T-helper 1 cell treated with Interleukin-12 subunit alpha and Interleukin-12 subunit beta and Interleukin-4 antibody, amounts not matched to agents 30 ng/mL and 1 ng/mL, for 36 hours (primary cell): ENCODE results near the gene CNTF. TPM values are rescaled to one million over a fixed set of nuclear protein-coding genes. Genes with fewer than 3 reads are reported as not detected.

Experiments
- intact Hi-C: fragments of 100-400 bp; cut with micrococcal nuclease; formaldehyde crosslinking; loops from one replicate; pipeline ENCODE4 v1.15.1; 2024
- total RNA-seq: library from RNA; stranded (reverse); gene quantifications from 2 replicates; pipeline ENCODE4 v1.2.3, GENCODE V29; 2022

The CNTF gene
- total RNA-seq = 2.6 and 3.1 TPM in 2 replicates

- intact Hi-C loops = no loop called here
Measured at GRCh38 chr11:58622344-58622743, at the start of gene CNTF. Gene CNTF, plus strand, starts transcription at chr11:58622665. Its CDS starts 88 bp downstream, at chr11:58622753.

GRCh38 chr11:58572906-58573305, 49.6 kb upstream of the CNTF start:
- intact Hi-C loops = loop anchor here (1.0 to 10.0 kb wide), 2 partner anchors 832 to 1182 kb away; partner anchors contain the start of genes SELENOH and STX3

GRCh38 chr11:58573451-58574104, 48.9 kb upstream of the CNTF start:
- intact Hi-C loops = loop anchor here (1.0 to 10.0 kb wide), 4 partner anchors 47 to 1181 kb away; partner anchors contain the start of genes SELENOH and STX3

GRCh38 chr11:58574881-58575280, 47.6 kb upstream of the CNTF start:
- intact Hi-C loops = loop anchor here (2.0 to 10.0 kb wide), 6 partner anchors 46 to 1237 kb away; partner anchors contain the start of genes MRPL16, SLC43A3 and STX3

GRCh38 chr11:58575377-58576020, 47.0 kb upstream of the CNTF start, which contains the start of gene LPXN:
Gene LPXN, minus strand, starts transcription at chr11:58575856. Its CDS starts 84 bp downstream, at chr11:58575772.
- intact Hi-C loops = loop anchor here (1.0 to 10.0 kb wide), 7 partner anchors 45 to 1237 kb away; partner anchors contain the start of genes MRPL16, SLC43A3 and STX3

GRCh38 chr11:58576887-58577471, 45.5 kb upstream of the CNTF start:
- intact Hi-C loops = loop anchor here (1.0 to 10.0 kb wide), 5 partner anchors 98 to 1235 kb away; partner anchors contain the start of genes MRPL16, SLC43A3 and STX3

GRCh38 chr11:58577555-58578135, 44.8 kb upstream of the CNTF start:
- intact Hi-C loops = loop anchor here (1.0 to 10.0 kb wide), 19 partner anchors 52 to 1252 kb away; partner anchors contain the start of genes CLP1, FAM111A, MED19 and MRPL16

GRCh38 chr11:58578136-58578634, 44.3 kb upstream of the CNTF start:
- intact Hi-C loops = loop anchor here (1.0 to 10.0 kb wide), 19 partner anchors 53 to 1253 kb away; partner anchors contain the start of genes CLP1, FAM111A, MED19 and MRPL16

- intact Hi-C loops = loop anchor here (1.0 to 10.0 kb wide), 20 partner anchors 10 to 1253 kb away; partner anchors contain the start of genes CLP1, FAM111A, MED19 and MRPL16
Measured at GRCh38 chr11:58578635-58579191, 43.8 kb upstream of the CNTF start, which contains the start of gene ZFP91. Gene ZFP91, plus strand, starts transcription at chr11:58579063. Its CDS starts 219 bp downstream, at chr11:58579282.

- intact Hi-C loops = loop anchor here (1.0 to 10.0 kb wide), 8 partner anchors 11 to 1233 kb away; partner anchors contain the start of genes MRPL16, SLC43A3 and STX3
Measured at GRCh38 chr11:58579192-58580129, 43.0 kb upstream of the CNTF start.

GRCh38 chr11:58580311-58580710, 42.2 kb upstream of the CNTF start:
- intact Hi-C loops = loop anchor here (2.0 kb wide), 1 partner anchor 16 kb away; no protein-coding TSS in a partner anchor

GRCh38 chr11:58582437-58582836, 40.0 kb upstream of the CNTF start:
- intact Hi-C loops = no loop called here

- intact Hi-C loops = no loop called here
Measured at GRCh38 chr11:58586998-58587397, 35.5 kb upstream of the CNTF start.

- intact Hi-C loops = no loop called here
Measured at GRCh38 chr11:58591659-58592058, 30.8 kb upstream of the CNTF start.

- intact Hi-C loops = no loop called here
Measured at GRCh38 chr11:58592760-58593472, 29.5 kb upstream of the CNTF start.

GRCh38 chr11:58594826-58595225, 27.6 kb upstream of the CNTF start:
- intact Hi-C loops = no loop called here

- intact Hi-C loops = loop anchor here (2.0 kb wide), 1 partner anchor 16 kb away; no protein-coding TSS in a partner anchor
Measured at GRCh38 chr11:58596621-58597020, 25.8 kb upstream of the CNTF start.

GRCh38 chr11:58597486-58598144, 24.9 kb upstream of the CNTF start:
- intact Hi-C loops = loop anchor here (2.0 kb wide), 1 partner anchor 17 kb away; no protein-coding TSS in a partner anchor
